IMR-90 (cell line): ENCODE data around the gene RTCA.

Source experiments
- RAD21 ChIP-seq: IDR thresholded peaks from 2 replicates; pipeline ENCODE4 v1.6.1; 2012; ENCODE audit warnings: low read length, improper control_type of control experiment
- RCOR1 ChIP-seq: IDR thresholded peaks from 2 replicates; pipeline ENCODE4 v1.6.1; 2012; ENCODE audit warnings: mild to moderate bottlenecking, low read length, improper control_type of control experiment; ENCODE audit not compliant: insufficient replicate concordance
- RFX5 ChIP-seq: IDR thresholded peaks from 2 replicates; pipeline ENCODE4 v1.8.0; 2012; ENCODE audit warnings: low read depth, mild to moderate bottlenecking, low read length, moderate library complexity

DNA sequence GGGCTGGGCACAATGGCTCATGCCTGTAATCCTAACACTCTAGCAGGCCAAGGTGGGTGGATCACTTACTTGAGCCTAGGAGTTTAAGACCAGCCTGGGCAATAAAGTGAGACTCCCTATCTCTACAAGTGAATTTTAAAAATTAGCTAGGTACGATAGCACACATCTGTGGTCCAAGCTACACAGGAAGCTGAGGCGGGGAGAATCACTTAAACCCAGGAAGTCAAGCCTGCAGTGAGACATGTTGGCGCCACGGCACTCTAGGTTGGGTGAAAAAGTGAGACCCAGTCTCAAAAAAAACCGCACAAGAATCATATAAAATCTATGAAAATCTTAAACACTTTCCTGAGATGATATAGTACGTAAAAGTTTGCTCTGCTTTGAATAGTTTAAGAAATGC lies 46.6 kb upstream of the RTCA start:
- TF ChIP-seq RAD21, result no peak
- no peak for TF ChIP-seq RFX5
- TF ChIP-seq RCOR1, result no peak
